H1 (cell line): ENCODE data around the gene PABPC1L.

Experiments used
- BRCA1 ChIP-seq: IDR thresholded peaks from 2 replicates; pipeline ENCODE4 v1.6.1; 2012; ENCODE audit warnings: low read depth, low read length, improper control_type of control experiment
- CEBPB ChIP-seq: IDR thresholded peaks from 2 replicates; pipeline ENCODE4 v1.6.1; 2012; ENCODE audit warnings: low read depth, low read length
- CHD2 ChIP-seq: IDR thresholded peaks from 2 replicates; pipeline ENCODE4 v1.6.1; 2012; ENCODE audit warnings: low read length, improper control_type of control experiment
- CREB1 ChIP-seq: IDR thresholded peaks from 2 replicates; pipeline ENCODE4 v1.6.1; 2012; ENCODE audit warnings: inconsistent platforms
- CTCF ChIP-seq, 3 experiments: IDR thresholded peaks; 1 replicate in 2 of 3; 2 replicates in 1 of 3; pipeline versions ENCODE4 v1.5.1 to v1.6.1; 2011; ENCODE audit warnings: low read length in 3 of 3, mild to moderate bottlenecking in 3 of 3, inconsistent platforms in 2 of 3, low read depth in 1 of 3, moderate library complexity in 1 of 3; ENCODE audit not compliant: insufficient read depth in 1 of 3; ENCODE audit errors: control extremely low read depth in 1 of 3
- MAX ChIP-seq: IDR thresholded peaks from 2 replicates; pipeline ENCODE4 v1.6.1; 2012; ENCODE audit warnings: inconsistent platforms
- SP2 ChIP-seq: IDR thresholded peaks from 2 replicates; pipeline ENCODE4 v1.6.1; 2012; ENCODE audit warnings: mild to moderate bottlenecking, low read length, inconsistent platforms
- TEAD4 ChIP-seq: IDR thresholded peaks from 2 replicates; pipeline ENCODE4 v1.6.1; 2012; ENCODE audit warnings: low read depth, low read length, inconsistent platforms, mixed read lengths
- YY1 ChIP-seq: IDR thresholded peaks from 2 replicates; pipeline ENCODE4 v1.6.1; 2011; ENCODE audit warnings: low read depth, mild to moderate bottlenecking, low read length

- TF ChIP-seq YY1 (no peak), CREB1 (no peak), CTCF (IDR thresholded peaks at IDR 0.05; ENCODE audit: control extremely low read depth in 1 of 3, insufficient read depth in 1 of 3, low read depth in 1 of 3, low read length in 3 of 3) (no peak), CEBPB (no peak), BRCA1 (no peak), MAX (no peak), SP2 (no peak), TEAD4 (no peak), CHD2 (no peak)
Observed at GRCh38 chr20:44861531-44862006, 48.3 kb upstream of the PABPC1L start.
